RWPE2 (cell line): ENCODE measurements around the gene DIAPH3.

Experiments
- ATAC-seq: fragments of 200-7000 bp; cut with Tn5 transposase; 3 replicates; pipeline ENCODE4 v1.9.1; 2021; ENCODE audit warnings: low read depth
- DNase-seq: peaks from one replicate; pipeline ENCODE4 v3.0.0-alpha.2; 2020; ENCODE audit warnings: low spot score
- H3K27ac ChIP-seq: fragments of 450-650 bp; 2 replicates; pipeline ENCODE4 v1.5.1; 2017; ENCODE audit warnings: mild to moderate bottlenecking; ENCODE audit not compliant: poor library complexity, severe bottlenecking
- H3K27me3 ChIP-seq: fragments of 250-450 bp; sonication (Bioruptor Pico); 2 replicates; pipeline ENCODE4 v1.5.1; 2021; ENCODE audit warnings: mild to moderate bottlenecking, moderate library complexity; ENCODE audit not compliant: insufficient read depth, poor library complexity, severe bottlenecking
- H3K36me3 ChIP-seq: fragments of 250-450 bp; sonication (Bioruptor Pico); 2 replicates; pipeline ENCODE4 v1.5.1; 2020; ENCODE audit warnings: low read depth, mild to moderate bottlenecking, moderate library complexity
- H3K4me1 ChIP-seq: fragments of 250-450 bp; sonication (Bioruptor Pico); 2 replicates; pipeline ENCODE4 v1.5.1; 2021; ENCODE audit warnings: mild to moderate bottlenecking, moderate library complexity; ENCODE audit not compliant: insufficient read depth, poor library complexity, severe bottlenecking
- H3K4me3 ChIP-seq: fragments of 250-450 bp; sonication (Bioruptor Pico); 2 replicates; pipeline ENCODE4 v1.5.1; 2021; ENCODE audit warnings: mild to moderate bottlenecking, moderate library complexity; ENCODE audit not compliant: severe bottlenecking
- H3K9me3 ChIP-seq: fragments of 250-450 bp; sonication (Bioruptor Pico); 2 replicates; pipeline ENCODE4 v1.5.1; 2021; ENCODE audit warnings: mild to moderate bottlenecking, moderate library complexity; ENCODE audit not compliant: severe bottlenecking
- TF ChIP-seq, protein P1 (sequence below): fragments of 450-650 bp; IDR thresholded peaks from one replicate; pipeline ENCODE4 v1.5.1; 2017; ENCODE audit warnings: mild to moderate bottlenecking, moderate library complexity; ENCODE audit not compliant: poor library complexity, severe bottlenecking

Gene DIAPH3

DNA sequence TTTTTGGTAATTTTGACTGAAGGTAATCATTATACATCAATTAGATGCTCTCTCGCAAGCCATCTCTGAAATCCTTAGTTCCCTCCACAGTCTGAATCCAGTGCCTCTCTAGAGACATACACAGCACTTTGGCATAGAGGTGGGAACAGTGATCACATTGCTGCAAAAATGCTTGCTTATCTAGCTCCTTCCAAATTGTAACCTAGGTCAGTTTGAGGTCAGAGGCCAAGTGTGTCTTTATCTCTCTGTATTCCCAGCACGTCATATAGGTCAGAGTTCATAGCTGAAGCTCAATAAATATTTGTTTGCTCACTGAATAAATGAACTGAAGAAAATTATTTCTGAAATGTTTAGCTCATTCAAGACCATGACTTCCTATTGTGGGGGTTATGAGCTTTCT lies 462.5 kb downstream of the DIAPH3 start:
- Histone ChIP-seq H3K27ac (no peak overlapping the region), H3K4me3 (no peak overlapping the region), H3K9me3 (no peaks in the 10 kb centered on the region), H3K27me3 (no peaks in the 10 kb centered on the region), H3K36me3 (no peaks in the 10 kb centered on the region), H3K4me1 (no peaks in the 10 kb centered on the region)
- TF ChIP-seq, protein P1, sequence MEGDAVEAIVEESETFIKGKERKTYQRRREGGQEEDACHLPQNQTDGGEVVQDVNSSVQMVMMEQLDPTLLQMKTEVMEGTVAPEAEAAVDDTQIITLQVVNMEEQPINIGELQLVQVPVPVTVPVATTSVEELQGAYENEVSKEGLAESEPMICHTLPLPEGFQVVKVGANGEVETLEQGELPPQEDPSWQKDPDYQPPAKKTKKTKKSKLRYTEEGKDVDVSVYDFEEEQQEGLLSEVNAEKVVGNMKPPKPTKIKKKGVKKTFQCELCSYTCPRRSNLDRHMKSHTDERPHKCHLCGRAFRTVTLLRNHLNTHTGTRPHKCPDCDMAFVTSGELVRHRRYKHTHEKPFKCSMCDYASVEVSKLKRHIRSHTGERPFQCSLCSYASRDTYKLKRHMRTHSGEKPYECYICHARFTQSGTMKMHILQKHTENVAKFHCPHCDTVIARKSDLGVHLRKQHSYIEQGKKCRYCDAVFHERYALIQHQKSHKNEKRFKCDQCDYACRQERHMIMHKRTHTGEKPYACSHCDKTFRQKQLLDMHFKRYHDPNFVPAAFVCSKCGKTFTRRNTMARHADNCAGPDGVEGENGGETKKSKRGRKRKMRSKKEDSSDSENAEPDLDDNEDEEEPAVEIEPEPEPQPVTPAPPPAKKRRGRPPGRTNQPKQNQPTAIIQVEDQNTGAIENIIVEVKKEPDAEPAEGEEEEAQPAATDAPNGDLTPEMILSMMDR, result no peak
- ATAC-seq, result no peak
- no peak for DNase-seq

DNA sequence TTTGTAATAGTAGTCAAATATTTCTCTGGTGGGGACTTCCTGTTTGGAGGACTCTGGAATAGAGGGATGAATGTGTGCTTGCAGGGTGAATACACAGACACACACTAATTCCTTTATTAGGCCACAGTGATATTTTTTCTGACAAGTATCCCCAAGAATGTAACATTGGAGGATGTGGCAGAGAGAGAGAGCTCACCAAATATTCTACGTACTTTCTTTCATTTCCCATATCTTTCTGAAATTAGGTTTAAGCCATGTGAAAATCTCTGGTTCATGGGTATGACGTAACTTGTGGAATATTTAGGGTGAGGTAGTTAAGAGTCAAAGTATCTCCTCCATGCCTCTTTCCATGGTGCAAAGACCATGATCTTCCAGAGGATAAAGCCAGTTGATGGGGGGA lies 463.4 kb downstream of the DIAPH3 start:
- TF ChIP-seq, protein P1, result no peak
- no peaks in the 10 kb centered on the region for H3K27me3 ChIP-seq
- ATAC-seq, result no peak
- no peaks in the 10 kb centered on the region for H3K4me1 ChIP-seq
- H3K36me3 ChIP-seq, result no peaks in the 10 kb centered on the region
- no peaks in the 10 kb centered on the region for H3K9me3 ChIP-seq
- H3K27ac ChIP-seq, result no peak overlapping the region
- no peak for DNase-seq
- H3K4me3 ChIP-seq, result no peak overlapping the region

DNA sequence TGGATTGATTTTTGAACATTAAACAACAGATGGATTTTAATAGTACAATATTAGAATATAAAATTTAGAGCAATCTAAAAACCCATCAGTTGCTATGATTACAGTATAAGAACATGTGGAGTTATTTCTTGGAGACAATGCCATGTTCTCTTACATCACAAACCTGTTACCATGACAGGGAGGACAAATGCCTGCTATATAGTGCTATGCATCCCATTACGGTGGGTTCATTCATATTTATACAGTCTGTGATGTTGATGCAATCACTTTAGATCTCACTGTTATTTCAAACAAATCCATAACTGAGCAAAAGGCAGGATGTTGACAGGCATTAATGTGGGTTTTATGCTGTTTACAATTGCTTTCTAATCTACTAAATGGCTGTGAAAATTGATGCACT lies 467.5 kb downstream of the DIAPH3 start:
- Histone ChIP-seq H3K36me3 (no peaks in the 10 kb centered on the region), H3K27me3 (no peaks in the 10 kb centered on the region), H3K9me3 (no peaks in the 10 kb centered on the region), H3K4me3 (no peak overlapping the region), H3K27ac (no peak overlapping the region), H3K4me1 (no peaks in the 10 kb centered on the region)
- ATAC-seq, result no peak
- TF ChIP-seq, protein P1, result no peak
- no peak for DNase-seq

DNA sequence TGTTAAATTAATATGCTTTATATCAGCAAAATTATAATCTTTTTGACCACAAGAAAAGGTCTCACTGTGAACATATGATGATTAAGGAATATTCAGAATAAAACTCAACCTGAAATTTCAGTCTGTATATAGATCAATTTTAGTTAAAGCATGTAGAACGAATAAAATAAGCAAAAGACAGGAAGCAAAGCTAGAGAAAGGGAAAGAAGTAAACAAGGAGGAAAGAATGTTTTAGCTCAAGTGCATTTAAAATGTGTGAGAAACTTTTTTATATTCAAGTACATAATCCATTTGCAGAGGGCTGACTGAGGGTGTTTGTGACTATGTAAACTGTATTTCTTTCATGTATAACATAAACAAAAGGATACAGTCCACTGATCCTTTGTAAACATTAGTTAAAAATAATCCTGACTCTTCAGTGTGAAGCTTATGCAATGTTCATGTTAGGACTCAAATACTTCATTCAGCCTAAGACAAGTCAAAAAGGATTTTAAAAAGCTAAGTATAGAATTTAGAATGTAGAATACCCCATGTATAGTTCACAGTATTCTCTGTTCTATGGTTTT lies 472.1 kb downstream of the DIAPH3 start:
- Histone ChIP-seq H3K27ac (no peak overlapping the region), H3K4me1 (no peaks in the 10 kb centered on the region), H3K4me3 (no peak overlapping the region), H3K36me3 (no peaks in the 10 kb centered on the region), H3K27me3 (no peaks in the 10 kb centered on the region), H3K9me3 (no peaks in the 10 kb centered on the region)
- TF ChIP-seq, protein P1, result no peak
- DNase-seq (no peak), ATAC-seq (no peak)

DNA sequence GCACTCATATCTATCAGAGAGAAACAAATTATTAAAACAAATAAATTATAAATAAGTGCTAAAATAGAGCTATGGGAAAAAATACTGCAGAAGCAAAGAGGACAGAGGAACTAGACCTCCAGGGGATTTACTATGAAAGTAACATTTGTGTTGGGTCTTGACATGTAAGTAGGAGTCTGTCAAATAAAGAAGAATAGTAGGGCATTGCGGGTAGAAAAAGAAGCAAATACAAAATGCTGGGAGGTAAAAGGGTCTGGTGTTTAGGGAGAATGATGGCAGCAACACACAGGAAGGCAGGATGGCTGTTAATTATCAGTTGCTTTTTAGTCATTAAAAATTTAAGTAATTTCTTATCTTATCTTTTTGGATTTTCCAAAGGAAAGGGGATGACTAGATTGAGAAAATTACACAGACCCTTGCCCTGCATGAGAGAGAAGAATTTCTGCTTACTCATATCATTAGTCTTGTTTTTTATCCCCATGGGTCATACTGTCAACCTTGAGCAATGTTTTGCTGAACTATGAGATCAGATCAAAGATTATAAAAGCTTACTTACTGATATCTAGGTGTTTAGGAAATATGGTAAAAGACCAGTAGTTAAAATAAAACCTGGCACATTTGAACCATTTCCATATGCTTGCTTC lies 472.7 kb downstream of the DIAPH3 start:
- no peak overlapping the region for H3K27ac ChIP-seq
- no peaks in the 10 kb centered on the region for H3K4me1 ChIP-seq
- no peak overlapping the region for H3K4me3 ChIP-seq
- ATAC-seq (no peak), DNase-seq (no peak)
- TF ChIP-seq, protein P1, result no peak
- no peaks in the 10 kb centered on the region for H3K36me3 ChIP-seq
- no peaks in the 10 kb centered on the region for H3K27me3 ChIP-seq
- H3K9me3 ChIP-seq, result no peaks in the 10 kb centered on the region
